ENCODE results near the gene RAD51AP2.

DNA sequence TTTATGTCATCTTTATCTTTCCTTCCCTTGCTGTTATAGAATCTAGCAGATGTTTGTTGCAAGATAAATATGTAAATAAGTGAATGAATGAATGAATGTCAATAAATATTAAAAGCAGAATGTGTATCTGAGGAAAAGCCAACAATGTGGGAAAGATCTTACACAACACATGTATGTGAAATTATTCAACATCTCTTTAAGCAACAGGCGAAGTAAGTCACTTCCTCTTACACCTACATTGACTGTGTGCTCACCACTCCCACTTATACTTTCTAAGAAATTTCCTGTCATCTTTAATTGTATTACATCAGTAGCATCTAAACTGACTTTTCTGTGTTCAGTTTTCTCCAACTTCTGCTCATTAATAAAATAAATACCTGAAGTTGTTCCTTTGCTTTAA lies 43.0 kb downstream of the RAD51AP2 start:
- TF ChIP-seq PCBP1 (IDR thresholded peaks at IDR 0.05; ENCODE audit: borderline replicate concordance, low read depth, low read length) (no peak), ZNF230 (CRISPR knock-in tag; IDR thresholded peaks at IDR 0.05) (no peak), RBFOX2 (IDR thresholded peaks at IDR 0.05; ENCODE audit: low read depth, low read length) (no peak), KAT7 (CRISPR knock-in tag; IDR thresholded peaks at IDR 0.05; ENCODE audit: borderline replicate concordance) (no peak), ATF7 (IDR thresholded peaks at IDR 0.05) (no peak), ATF7 (CRISPR knock-in tag; IDR thresholded peaks at IDR 0.05) (no peak)
- TF ChIP-seq, protein P1, sequence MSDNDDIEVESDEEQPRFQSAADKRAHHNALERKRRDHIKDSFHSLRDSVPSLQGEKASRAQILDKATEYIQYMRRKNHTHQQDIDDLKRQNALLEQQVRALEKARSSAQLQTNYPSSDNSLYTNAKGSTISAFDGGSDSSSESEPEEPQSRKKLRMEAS (IDR thresholded peaks at IDR 0.05), result no peak
- TF ChIP-seq, protein P2, sequence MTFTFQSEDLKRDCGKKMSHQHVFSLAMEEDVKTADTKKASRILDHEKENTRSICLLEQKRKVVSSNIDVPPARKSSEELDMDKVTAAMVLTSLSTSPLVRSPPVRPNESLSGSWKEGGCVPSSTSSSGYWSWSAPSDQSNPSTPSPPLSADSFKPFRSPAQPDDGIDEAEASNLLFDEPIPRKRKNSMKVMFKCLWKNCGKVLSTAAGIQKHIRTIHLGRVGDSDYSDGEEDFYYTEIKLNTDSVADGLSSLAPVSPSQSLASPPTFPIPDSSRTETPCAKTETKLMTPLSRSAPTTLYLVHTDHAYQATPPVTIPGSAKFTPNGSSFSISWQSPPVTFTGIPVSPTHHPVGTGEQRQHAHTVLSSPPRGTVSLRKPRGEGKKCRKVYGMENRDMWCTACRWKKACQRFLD (CRISPR knock-in tag; IDR thresholded peaks at IDR 0.05; ENCODE audit: borderline replicate concordance), result no peak

Data from HepG2 (cell line).